Fibroblast of lung (primary cell): ENCODE results near the gene MYBPH.

Source experiments
- CTCF ChIP-seq, 2 donors: IDR thresholded peaks in 1 of 2; conservative IDR thresholded peaks in 1 of 2; 1 replicate in 1 of 2; 2 replicates in 1 of 2; pipeline ENCODE4 v1.5.1; 2011 to 2012; ENCODE audit warnings: low read length in 2 of 2, control low read depth in 1 of 2, inconsistent platforms in 1 of 2, low read depth in 1 of 2, mild to moderate bottlenecking in 1 of 2
- EZH2 ChIP-seq: IDR thresholded peaks from 2 replicates; pipeline ENCODE4 v1.5.1; 2012; ENCODE audit warnings: low read length, control low read depth, mild to moderate bottlenecking; ENCODE audit errors: missing control alignments

- TF ChIP-seq CTCF (conservative IDR thresholded peaks at IDR 0.05 in 1 of 2, IDR thresholded peaks at IDR 0.05 in 1 of 2; ENCODE audit: low read depth in 1 of 2, low read length in 2 of 2) (no peak), EZH2 (no peak)
Observed at GRCh38 chr1:203173566-203173965, 2.1 kb downstream of the MYBPH start.
